ENCODE measurements around the gene SLC9A9.

Gene SLC9A9

DNA sequence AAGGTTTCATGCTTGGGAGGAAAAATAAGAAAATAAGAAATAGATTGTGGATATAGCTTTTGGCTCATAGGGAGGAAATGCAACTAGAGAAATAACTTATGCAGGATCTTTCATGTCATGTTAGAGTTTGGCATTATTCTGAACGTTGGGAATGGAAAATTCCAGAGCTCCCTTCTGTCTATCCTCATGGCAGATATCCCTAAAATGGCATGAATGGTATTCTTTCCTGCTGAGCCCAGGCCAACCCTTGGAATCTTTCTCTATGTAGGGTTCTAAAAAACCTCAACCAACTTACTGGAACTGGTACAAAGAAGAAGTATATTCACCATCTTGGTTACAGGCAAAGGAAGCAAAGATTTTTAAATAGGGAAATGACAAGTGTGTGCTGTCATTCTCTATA is 516.2 kb downstream of the SLC9A9 start (continued):
- TF ChIP-seq CREB5 (CRISPR knock-in tag; IDR thresholded peaks at IDR 0.05; ENCODE audit: low read depth), result no peak
- no peak for TF ChIP-seq PPARA (CRISPR knock-in tag; IDR thresholded peaks at IDR 0.05; ENCODE audit: borderline replicate concordance)

GRCh38 chr3:143331350-143331749 is 516.9 kb downstream of the SLC9A9 start:
- peak; percentile 60 for ATAC-seq
- TF ChIP-seq SNAI2 (CRISPR knock-in tag; IDR thresholded peaks at IDR 0.05), result no peak
- no peak for TF ChIP-seq ISL1 (CRISPR knock-in tag; IDR thresholded peaks at IDR 0.05)
- TF ChIP-seq OSR1 (CRISPR knock-in tag; IDR thresholded peaks at IDR 0.05), result no peak
- TF ChIP-seq ZFP30 (CRISPR knock-in tag; IDR thresholded peaks at IDR 0.05), result no peak
- no peak for TF ChIP-seq BACH2 (CRISPR knock-in tag; IDR thresholded peaks at IDR 0.05; ENCODE audit: borderline replicate concordance)
- TF ChIP-seq TOX (CRISPR knock-in tag; IDR thresholded peaks at IDR 0.05; ENCODE audit: borderline replicate concordance), result no peak
- TF ChIP-seq CREB5 (CRISPR knock-in tag; IDR thresholded peaks at IDR 0.05; ENCODE audit: low read depth), result no peak
- TF ChIP-seq ESRRG (CRISPR knock-in tag; IDR thresholded peaks at IDR 0.05), result no peak
- TF ChIP-seq PATZ1 (CRISPR knock-in tag; IDR thresholded peaks at IDR 0.05; ENCODE audit: borderline replicate concordance), result no peak
- TF ChIP-seq ZC3H10 (CRISPR knock-in tag; IDR thresholded peaks at IDR 0.05), result no peak
- TF ChIP-seq PPARA (CRISPR knock-in tag; IDR thresholded peaks at IDR 0.05; ENCODE audit: borderline replicate concordance), result no peak
- TF ChIP-seq GLIS3 (CRISPR knock-in tag; IDR thresholded peaks at IDR 0.05), result no peak
- TF ChIP-seq RARB (CRISPR knock-in tag; IDR thresholded peaks at IDR 0.05), result no peak
- TF ChIP-seq TCF4 (CRISPR knock-in tag; IDR thresholded peaks at IDR 0.05; ENCODE audit: borderline replicate concordance), result no peak
- TF ChIP-seq CSRNP3 (CRISPR knock-in tag; IDR thresholded peaks at IDR 0.05), result no peak
- TF ChIP-seq ZFP3 (CRISPR knock-in tag; IDR thresholded peaks at IDR 0.05), result no peak
- TF ChIP-seq ZNF70 (CRISPR knock-in tag; IDR thresholded peaks at IDR 0.05), result no peak
- no peak for TF ChIP-seq ARNTL (CRISPR knock-in tag; IDR thresholded peaks at IDR 0.05; ENCODE audit: borderline replicate concordance, low read depth)

DNA sequence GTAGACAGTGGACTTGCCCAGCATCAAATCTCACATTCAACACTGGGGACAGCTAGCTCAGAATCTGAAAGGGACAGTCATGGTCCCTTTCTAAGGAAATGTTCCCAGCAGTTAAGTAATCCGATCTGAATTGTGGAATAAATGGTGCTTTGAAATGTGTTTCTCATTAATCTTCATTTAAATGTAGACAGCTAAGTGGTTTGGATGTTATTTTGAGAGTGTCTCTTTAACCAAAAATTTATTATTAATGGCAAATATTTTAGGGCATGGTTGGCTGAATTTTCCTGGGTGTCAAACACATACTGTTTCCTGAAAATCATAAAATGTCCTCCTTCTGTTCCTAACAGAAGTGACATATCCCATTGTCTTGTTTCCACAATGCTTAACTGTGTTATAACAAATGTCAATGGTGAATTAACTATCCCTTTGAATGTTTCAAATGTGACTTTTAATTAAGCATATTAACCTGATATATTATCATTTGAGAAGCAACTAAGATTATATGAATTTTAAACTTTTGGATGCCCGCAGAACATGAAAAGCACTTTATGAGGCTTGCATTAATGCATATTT is 517.9 kb downstream of the SLC9A9 start:
- peak; percentile 15; the same call in 1 of the 3 replicates for ATAC-seq
- TF ChIP-seq SNAI2 (CRISPR knock-in tag; IDR thresholded peaks at IDR 0.05), result no peak
- TF ChIP-seq CREB5 (CRISPR knock-in tag; IDR thresholded peaks at IDR 0.05; ENCODE audit: low read depth), result no peak

DNA sequence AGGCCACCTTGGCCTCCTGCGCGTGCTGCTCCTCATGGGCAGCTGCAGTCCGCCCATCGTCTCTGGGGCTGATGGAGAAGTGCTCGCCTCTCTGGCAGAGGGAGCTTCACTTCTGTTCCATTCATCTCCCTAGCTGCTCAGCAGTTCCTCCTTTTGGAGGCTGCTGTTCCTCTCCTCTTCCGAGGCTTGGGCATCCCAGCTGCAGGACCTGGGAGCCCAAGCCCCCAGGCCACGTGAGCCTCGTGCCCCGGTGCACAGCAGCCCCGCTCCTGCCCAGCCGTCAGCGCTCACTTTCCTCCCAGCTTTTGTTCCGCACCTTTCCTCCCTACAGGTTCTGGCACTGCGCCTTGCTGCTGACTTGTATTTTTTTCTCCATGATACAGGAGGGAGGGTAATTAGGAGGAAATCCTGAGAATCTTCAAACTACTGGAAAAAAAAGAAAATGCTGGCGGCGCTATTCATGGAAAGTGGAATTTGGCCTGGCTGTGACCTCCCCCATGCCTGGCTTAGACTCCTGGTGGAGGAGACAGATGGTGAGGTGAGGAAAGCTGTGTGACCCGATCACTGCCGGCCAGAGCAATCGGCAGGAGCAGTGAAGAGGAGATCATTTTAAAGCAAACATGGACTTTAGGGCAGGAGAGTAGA is 518.6 kb downstream of the SLC9A9 start:
- peak; percentile 74 for ATAC-seq
- no peak for TF ChIP-seq ARNTL (CRISPR knock-in tag; IDR thresholded peaks at IDR 0.05; ENCODE audit: borderline replicate concordance, low read depth)
- no peak for TF ChIP-seq ZNF565 (CRISPR knock-in tag; conservative IDR thresholded peaks at IDR 0.05; ENCODE audit: low read depth)
- no peak for TF ChIP-seq ZC3H10 (CRISPR knock-in tag; IDR thresholded peaks at IDR 0.05)
- TF ChIP-seq CSDC2 (CRISPR knock-in tag; IDR thresholded peaks at IDR 0.05), result no peak
- no peak for TF ChIP-seq BACH2 (CRISPR knock-in tag; IDR thresholded peaks at IDR 0.05; ENCODE audit: borderline replicate concordance)
- no peak for TF ChIP-seq PATZ1 (CRISPR knock-in tag; IDR thresholded peaks at IDR 0.05; ENCODE audit: borderline replicate concordance)
- no peak for TF ChIP-seq ZFP3 (CRISPR knock-in tag; IDR thresholded peaks at IDR 0.05)
- TF ChIP-seq POU6F1 (CRISPR knock-in tag; IDR thresholded peaks at IDR 0.05; ENCODE audit: borderline replicate concordance, low read depth), result no peak
- TF ChIP-seq CSRNP3 (CRISPR knock-in tag; IDR thresholded peaks at IDR 0.05), result no peak
- no peak for TF ChIP-seq PPARA (CRISPR knock-in tag; IDR thresholded peaks at IDR 0.05; ENCODE audit: borderline replicate concordance)
- no peak for TF ChIP-seq TOX (CRISPR knock-in tag; IDR thresholded peaks at IDR 0.05; ENCODE audit: borderline replicate concordance)
- TF ChIP-seq ZNF8 (CRISPR knock-in tag; IDR thresholded peaks at IDR 0.05), result no peak
- TF ChIP-seq TCF4 (CRISPR knock-in tag; IDR thresholded peaks at IDR 0.05; ENCODE audit: borderline replicate concordance), result no peak
- TF ChIP-seq OSR1 (CRISPR knock-in tag; IDR thresholded peaks at IDR 0.05), result no peak
